Measurements from ENCODE around the gene CFAP107.

GRCh38 chr1:12799730-12800129 is 53.7 kb downstream of the CFAP107 start:
- no peak for TF ChIP-seq HMGXB4 (CRISPR knock-in tag; IDR thresholded peaks at IDR 0.05; ENCODE audit: borderline replicate concordance)
- TF ChIP-seq, protein P1, sequence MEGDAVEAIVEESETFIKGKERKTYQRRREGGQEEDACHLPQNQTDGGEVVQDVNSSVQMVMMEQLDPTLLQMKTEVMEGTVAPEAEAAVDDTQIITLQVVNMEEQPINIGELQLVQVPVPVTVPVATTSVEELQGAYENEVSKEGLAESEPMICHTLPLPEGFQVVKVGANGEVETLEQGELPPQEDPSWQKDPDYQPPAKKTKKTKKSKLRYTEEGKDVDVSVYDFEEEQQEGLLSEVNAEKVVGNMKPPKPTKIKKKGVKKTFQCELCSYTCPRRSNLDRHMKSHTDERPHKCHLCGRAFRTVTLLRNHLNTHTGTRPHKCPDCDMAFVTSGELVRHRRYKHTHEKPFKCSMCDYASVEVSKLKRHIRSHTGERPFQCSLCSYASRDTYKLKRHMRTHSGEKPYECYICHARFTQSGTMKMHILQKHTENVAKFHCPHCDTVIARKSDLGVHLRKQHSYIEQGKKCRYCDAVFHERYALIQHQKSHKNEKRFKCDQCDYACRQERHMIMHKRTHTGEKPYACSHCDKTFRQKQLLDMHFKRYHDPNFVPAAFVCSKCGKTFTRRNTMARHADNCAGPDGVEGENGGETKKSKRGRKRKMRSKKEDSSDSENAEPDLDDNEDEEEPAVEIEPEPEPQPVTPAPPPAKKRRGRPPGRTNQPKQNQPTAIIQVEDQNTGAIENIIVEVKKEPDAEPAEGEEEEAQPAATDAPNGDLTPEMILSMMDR (IDR thresholded peaks at IDR 0.05) = no peak
- no peak for TF ChIP-seq POLR2AphosphoS2 (conservative IDR thresholded peaks at IDR 0.05; ENCODE audit: low read length)
- no peak for TF ChIP-seq RFX5 (IDR thresholded peaks at IDR 0.05)
